Stimulated activated CD4-positive, alpha-beta T cell treated with anti-CD3 and anti-CD28 coated beads, Interleukin-12 subunit alpha, Interleukin-12 subunit beta, amount 100 ng/mL, for 48 hours (primary cell): ENCODE data around the gene PCDHGB5.
A peak's percentile ranks its signal among the peaks of the same experiment; 100 is the strongest.
"Not testable (repeated sequence)": the region's sequence is repeated elsewhere in the genome, so short reads cannot be mapped to it uniquely, and the experiment has no call there.

Experiments
- DNase-seq, 3 donors: peaks; one replicate each; pipeline ENCODE4 v3.0.0-alpha.2; 2020; ENCODE audit warnings: low read depth in 2 of 3, low spot score in 1 of 3

Gene PCDHGB5

GRCh38 chr5:141397756-141398551 lies at the start of gene PCDHGB5:
TSS of gene PCDHGB5 (plus strand) at chr5:141397947. CDS start at chr5:141398128, 181 bp downstream.
- DNase-seq, result not testable (repeated sequence)

- no peak for DNase-seq
Measured at GRCh38 chr5:141349917-141350619, 47.7 kb upstream of the PCDHGB5 start, which contains the start of gene PCDHGB1. TSS of gene PCDHGB1 (plus strand) at chr5:141350099. CDS start at chr5:141350261, 162 bp downstream.

- no peak for DNase-seq
Measured at GRCh38 chr5:141351591-141351990, 46.2 kb upstream of the PCDHGB5 start.

GRCh38 chr5:141354900-141355469 lies 42.8 kb upstream of the PCDHGB5 start, which contains the start of gene PCDHGA4:
TSS of gene PCDHGA4 (plus strand) at chr5:141355021. CDS start at chr5:141355108, 87 bp downstream.
- no peak for DNase-seq

GRCh38 chr5:141355641-141356040 lies 42.1 kb upstream of the PCDHGB5 start:
- no peak for DNase-seq

- DNase-seq, result no peak
Measured at GRCh38 chr5:141356133-141356532, 41.6 kb upstream of the PCDHGB5 start.

- no peak for DNase-seq
Measured at GRCh38 chr5:141356950-141357349, 40.8 kb upstream of the PCDHGB5 start.

GRCh38 chr5:141359790-141360426 lies 37.8 kb upstream of the PCDHGB5 start, which contains the start of gene PCDHGB2:
TSS of gene PCDHGB2 (plus strand) at chr5:141359994. CDS start at chr5:141360136, 142 bp downstream.
- no peak for DNase-seq

- no peak for DNase-seq
Measured at GRCh38 chr5:141360685-141361084, 37.1 kb upstream of the PCDHGB5 start.

GRCh38 chr5:141362719-141363118 lies 35.0 kb upstream of the PCDHGB5 start:
- DNase-seq, result no peak

GRCh38 chr5:141363952-141364660 lies 33.6 kb upstream of the PCDHGB5 start, which contains the start of gene PCDHGA5:
TSS of gene PCDHGA5 (plus strand) at chr5:141364162. CDS start at chr5:141364331, 169 bp downstream.
- DNase-seq, result no peak

GRCh38 chr5:141366016-141366896 lies 31.5 kb upstream of the PCDHGB5 start:
- DNase-seq, result no peak

GRCh38 chr5:141369994-141370848 lies 27.5 kb upstream of the PCDHGB5 start, which contains the start of gene PCDHGB3:
TSS of gene PCDHGB3 (plus strand) at chr5:141370242. CDS start at chr5:141370395, 153 bp downstream.
- DNase-seq, result peak in 1 of 3 donors; percentile 12

- DNase-seq, result no peak
Measured at GRCh38 chr5:141371572-141372475, 25.9 kb upstream of the PCDHGB5 start.

GRCh38 chr5:141373673-141374317 lies 24.0 kb upstream of the PCDHGB5 start, which contains the start of gene PCDHGA6:
TSS of gene PCDHGA6 (plus strand) at chr5:141373891. CDS start at chr5:141374084, 193 bp downstream.
- DNase-seq, result no peak

- no peak for DNase-seq
Measured at GRCh38 chr5:141374627-141375026, 23.1 kb upstream of the PCDHGB5 start.
